Omental fat pad (tissue), 4 donors: ENCODE measurements around the gene CPNE5. TPM values are rescaled to one million over a fixed set of nuclear protein-coding genes. Genes with fewer than 3 reads are reported as not detected.

Experiments
- ATAC-seq: fragments of 150-250 bp; one replicate; pipeline ENCODE4 v1.9.1; 2016; ENCODE audit warnings: mild to moderate bottlenecking, moderate library complexity; ENCODE audit not compliant: low FRiP score
- DNase-seq: peaks from one replicate; pipeline ENCODE4 v3.0.0-alpha.2; 2019; ENCODE audit warnings: low spot score
- CTCF ChIP-seq, 3 donors: fragments of 450-650 bp; IDR thresholded peaks; one replicate each; pipeline ENCODE4 v1.5.1; 2016 to 2017; ENCODE audit warnings: antibody characterized with exemption in 3 of 3, mild to moderate bottlenecking in 3 of 3, moderate library complexity in 2 of 3
- total RNA-seq, 4 donors: library from RNA; depleted of rRNA; stranded (reverse); fragments of >200 nt; gene quantifications; one replicate each; pipeline ENCODE4 v1.1.0, GENCODE V29; 2016

CPNE5 gene
- total RNA-seq, 4 donors from 2014 or later, result 0.47 to 20.3 (median 7.6) TPM

DNA sequence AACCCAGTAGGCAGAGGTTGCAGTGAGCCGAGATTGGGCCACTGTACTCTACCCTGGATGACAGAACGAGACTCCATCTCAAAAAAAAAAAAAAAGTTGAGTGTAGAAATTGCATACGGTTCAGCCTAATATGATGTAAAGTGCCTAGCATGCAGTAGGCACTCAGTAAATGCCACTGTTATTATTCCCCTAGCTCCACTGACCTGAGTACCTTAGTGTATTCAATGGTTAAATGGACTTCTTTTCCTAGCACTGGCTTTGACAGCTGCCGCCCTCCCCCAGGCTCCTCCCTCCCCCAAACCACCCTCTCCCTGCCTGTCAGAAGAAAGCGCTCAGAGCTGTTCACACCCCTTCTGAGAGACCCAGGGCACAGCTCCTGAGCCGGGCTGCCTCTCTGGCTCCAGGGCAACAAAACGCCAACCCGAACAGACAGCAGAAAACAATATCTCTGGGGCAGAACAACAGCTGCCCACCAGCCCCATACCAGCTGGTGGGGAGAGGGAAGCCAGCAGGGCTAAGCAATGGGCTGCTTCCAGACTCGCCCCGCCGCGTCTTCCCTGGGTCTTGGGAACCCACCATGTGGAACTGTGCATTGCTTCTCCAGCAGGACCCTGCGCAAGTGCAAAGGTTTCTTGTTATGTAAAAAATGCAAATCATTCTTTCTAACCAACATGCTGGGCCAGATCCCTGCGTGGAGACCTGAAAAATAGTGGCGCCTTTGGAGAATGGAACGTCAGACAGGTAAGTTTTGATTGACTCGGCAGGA, 4.5 kb downstream of the CPNE5 start:
- ATAC-seq (peak; percentile 33), DNase-seq (no peak)
- no peak for TF ChIP-seq CTCF (IDR thresholded peaks at IDR 0.05)

DNA sequence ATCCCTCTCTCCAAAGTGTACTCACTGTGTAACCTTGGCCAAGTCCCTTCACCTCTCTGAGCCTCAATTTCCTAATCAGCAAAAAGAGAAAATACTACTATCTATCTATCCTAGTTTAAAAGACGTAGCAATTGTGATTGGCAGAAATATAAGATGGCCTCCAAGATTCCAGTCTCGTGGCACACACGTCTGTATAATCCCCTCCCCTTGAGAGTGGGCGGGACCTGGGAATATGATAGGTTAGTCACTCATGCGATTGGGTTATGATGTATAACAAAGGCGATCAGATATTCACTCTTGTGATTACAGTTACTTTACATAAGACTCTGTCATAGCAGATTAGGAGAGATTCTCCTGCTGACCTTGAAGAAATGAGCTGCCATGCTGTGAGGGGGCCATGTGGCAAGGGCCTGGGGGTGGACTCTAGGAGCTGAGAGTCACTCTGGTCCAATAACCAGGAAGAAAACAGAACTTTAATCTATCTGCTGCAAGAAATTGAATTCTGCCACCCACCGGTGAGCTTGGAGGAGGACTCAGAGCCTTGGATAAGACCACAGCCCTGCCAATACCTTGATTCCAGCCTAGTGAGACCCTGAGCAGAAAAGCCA, 6.0 kb downstream of the CPNE5 start:
- no peak for DNase-seq
- no peak for TF ChIP-seq CTCF (IDR thresholded peaks at IDR 0.05)
- ATAC-seq, result no peak

DNA sequence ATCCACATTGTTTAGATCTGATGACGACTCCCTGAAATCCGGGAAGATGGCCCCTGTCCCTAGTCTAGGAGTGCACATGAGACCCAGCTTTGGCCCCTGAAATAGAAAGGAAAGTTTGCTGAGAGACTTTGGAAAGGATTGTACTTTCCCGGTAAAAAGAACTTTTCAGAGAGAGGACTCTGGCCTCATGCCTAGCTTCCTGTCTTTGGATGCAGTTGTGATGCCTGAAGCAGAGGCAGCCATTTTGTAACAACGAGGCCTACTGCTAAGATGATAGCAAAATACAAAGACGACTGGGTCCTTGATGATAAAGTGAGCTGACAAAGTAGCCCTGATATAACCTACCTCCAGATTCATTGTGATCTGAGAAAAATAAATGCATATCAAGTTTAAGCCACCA, 6.9 kb downstream of the CPNE5 start:
- TF ChIP-seq CTCF (IDR thresholded peaks at IDR 0.05), result no peak
- ATAC-seq (no peak), DNase-seq (no peak)

GRCh38 chr6:36830577-36830976, 8.7 kb downstream of the CPNE5 start:
- no peak for TF ChIP-seq CTCF (IDR thresholded peaks at IDR 0.05)
- ATAC-seq (no peak), DNase-seq (no peak)

DNA sequence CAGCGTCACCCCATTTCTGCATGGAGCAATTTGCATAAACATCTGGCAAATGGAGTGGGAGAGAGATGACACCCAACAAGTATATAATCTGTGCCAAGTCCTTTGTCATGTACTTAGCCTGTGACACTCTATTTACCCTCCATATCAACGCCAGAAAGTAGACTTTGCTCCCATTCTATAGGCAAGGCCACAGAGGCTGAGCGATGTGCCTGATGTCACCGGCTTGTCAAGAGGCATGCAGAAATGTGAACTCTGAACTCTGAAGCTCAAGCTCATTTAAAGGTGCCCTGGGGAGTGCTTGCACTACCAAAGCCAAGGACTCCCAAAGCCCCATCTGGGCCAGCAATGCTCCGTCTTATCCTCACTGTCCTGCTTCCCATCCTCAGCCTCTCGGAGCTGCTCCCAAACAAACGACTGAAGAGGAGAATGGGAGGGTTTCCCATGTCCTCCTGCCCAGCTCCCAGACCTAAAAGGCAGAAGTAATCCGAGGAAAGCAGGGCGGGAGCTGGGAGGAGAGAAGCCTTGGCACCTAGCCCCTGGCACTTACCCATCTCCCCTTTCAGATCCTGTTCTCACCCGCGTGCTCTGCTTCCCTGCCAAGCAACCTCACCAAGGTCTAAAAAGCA, 9.2 kb downstream of the CPNE5 start:
- no peak for ATAC-seq
- DNase-seq, result no peak
- no peak for TF ChIP-seq CTCF (IDR thresholded peaks at IDR 0.05)

DNA sequence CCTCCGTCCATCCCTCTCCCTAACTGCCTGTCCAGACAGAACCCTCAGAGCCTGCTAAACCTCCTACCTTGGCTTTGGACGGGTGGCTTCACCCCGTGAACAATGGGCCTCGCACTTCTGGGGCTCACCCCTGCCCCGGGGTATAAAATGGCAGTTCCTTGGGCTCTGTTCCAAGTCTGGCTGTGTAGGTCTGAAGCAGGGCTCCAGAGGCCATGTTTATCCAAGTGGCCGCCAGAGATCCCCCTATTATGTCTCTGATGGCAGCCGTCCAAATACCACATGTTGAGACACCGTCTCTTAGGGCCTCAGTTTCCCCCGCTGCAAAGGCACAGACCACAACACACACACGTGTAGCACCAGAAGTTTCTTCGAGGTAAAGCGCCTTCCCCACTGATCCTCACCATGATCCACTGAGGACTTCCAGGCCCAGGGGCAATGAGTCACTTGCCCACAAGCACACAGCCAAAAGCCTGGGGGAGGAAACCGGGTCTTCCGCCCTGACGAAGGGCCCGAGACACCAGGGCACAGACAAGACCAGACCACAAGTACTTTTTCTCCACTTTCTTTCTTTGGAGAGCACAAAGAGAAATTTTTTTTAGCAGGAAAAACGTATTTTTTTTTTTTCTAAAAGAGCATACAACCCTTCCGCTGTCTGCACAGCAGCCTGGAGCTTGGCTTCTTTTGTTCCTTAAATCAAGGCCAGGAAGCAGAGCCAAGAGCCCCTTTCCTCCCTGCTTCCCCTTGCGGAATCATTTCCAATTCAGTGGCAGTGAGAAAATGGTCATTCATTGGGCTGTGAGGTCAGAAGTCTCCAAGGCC, 11.8 kb downstream of the CPNE5 start:
- TF ChIP-seq CTCF (IDR thresholded peaks at IDR 0.05), result no peak
- ATAC-seq, result peak; percentile 37
- DNase-seq, result no peak
